ENCODE results near the gene KRTAP5-5. TPM values are rescaled to one million over a fixed set of nuclear protein-coding genes. Genes with fewer than 3 reads are reported as not detected.

Gene KRTAP5-5
- total RNA-seq, 6 experiments from 2014 or later: not detected

GRCh38 chr11:1652771-1653540 lies 23.4 kb downstream of the KRTAP5-5 start:
- intact Hi-C loops (cut with DNase I): loop anchor here (5.0 to 10.0 kb wide), 3 partner anchors 39 to 179 kb away; partner anchors contain the start of gene SYT8 (in 2 of the 2)
- peak overlapping the region; percentile 47 to 88 (median 49) for H3K27ac ChIP-seq
- DNase-seq: peak; percentile 82 to 85 (median 83)
- H3K36me3 ChIP-seq: no peaks in the 10 kb centered on the region
- no peaks in the 10 kb centered on the region for H3K27me3 ChIP-seq
- peaks cover 0 to 38% (median 22%) of the 10 kb centered on the region in 4 donors for H3K4me1 ChIP-seq
- peak overlapping the region in 1 of 3 donors; percentile 13 for H3K4me3 ChIP-seq
- ATAC-seq: peak; percentile 68 to 86 (median 76)
- 0% methylated on average over 12 of the region's 34 CpGs for WGBS (ENCODE audit: insufficient coverage, low coverage, low lambda C conversion rate, missing lambda C conversion rate)
- no peak for TF ChIP-seq POLR2A (IDR thresholded peaks at IDR 0.05)
- peak; percentile 94 to 99 (median 98) for TF ChIP-seq CTCF (IDR thresholded peaks at IDR 0.05)
- H3K9me3 ChIP-seq: no peaks in the 10 kb centered on the region

- H3K27me3 ChIP-seq: no peaks in the 10 kb centered on the region
- no peaks in the 10 kb centered on the region for H3K36me3 ChIP-seq
- H3K9me3 ChIP-seq: no peaks in the 10 kb centered on the region
- DNase-seq: peak in 2 of 3 donors; percentile 44 to 54
- intact Hi-C loops (cut with DNase I): loop anchor here (5.0 to 10.0 kb wide), 3 partner anchors 39 to 179 kb away; partner anchors contain the start of gene SYT8 (in 2 of the 2)
- H3K4me1 ChIP-seq: peaks cover 0 to 38% (median 22%) of the 10 kb centered on the region in 4 donors
- TF ChIP-seq CTCF (IDR thresholded peaks at IDR 0.05) (no peak), POLR2A (IDR thresholded peaks at IDR 0.05) (no peak)
- H3K27ac ChIP-seq: peak overlapping the region; percentile 49 to 88 (median 72)
- H3K4me3 ChIP-seq: no peak overlapping the region
- 73% methylated on average over 5 of the region's 14 CpGs for WGBS (ENCODE audit: insufficient coverage, low coverage, low lambda C conversion rate, missing lambda C conversion rate)
- ATAC-seq: peak in 2 of 4 donors; percentile 5 to 6
These were observed 24.2 kb downstream of the KRTAP5-5 start for GRCh38 chr11:1653541-1654387.

GRCh38 chr11:1654388-1655167 lies 25.0 kb downstream of the KRTAP5-5 start:
- ATAC-seq (peak; percentile 76 to 84 (median 80)), DNase-seq (peak; percentile 82 to 85 (median 83))
- no peak overlapping the region for H3K4me3 ChIP-seq
- WGBS (ENCODE audit: insufficient coverage, low coverage, low lambda C conversion rate, missing lambda C conversion rate): 21% methylated on average over 12 of the region's 21 CpGs
- no peaks in the 10 kb centered on the region for H3K27me3 ChIP-seq
- peak overlapping the region; percentile 72 to 88 (median 83) for H3K27ac ChIP-seq
- no peak for TF ChIP-seq POLR2A (IDR thresholded peaks at IDR 0.05)
- no peak for TF ChIP-seq CTCF (IDR thresholded peaks at IDR 0.05)
- intact Hi-C loops (cut with DNase I): loop anchor here (5.0 to 10.0 kb wide), 3 partner anchors 38 to 178 kb away; partner anchors contain the start of gene SYT8 (in 2 of the 2)
- no peaks in the 10 kb centered on the region for H3K36me3 ChIP-seq
- peaks cover 0 to 38% (median 22%) of the 10 kb centered on the region in 4 donors for H3K4me1 ChIP-seq
- H3K9me3 ChIP-seq: no peaks in the 10 kb centered on the region

Measured in right lobe of liver (tissue), 6 donors.